Hematopoietic multipotent progenitor cell treated with erythropoietin and hydrocortisone succinate and interleukin-3 and kit ligand, for 15 days (in vitro differentiated cells): ENCODE measurements around the gene ASB16.

Experiments
- DNase-seq: peaks from one replicate; pipeline ENCODE4 v3.0.0-alpha.2; 2015; ENCODE audit warnings: low spot score

Gene ASB16

GRCh38 chr17:44210342-44211192 lies 40.1 kb downstream of the ASB16 start:
- peak; percentile 90 for DNase-seq

GRCh38 chr17:44211281-44212265 lies 41.1 kb downstream of the ASB16 start:
- no peak for DNase-seq

GRCh38 chr17:44212507-44213402 lies 42.3 kb downstream of the ASB16 start:
- DNase-seq: no peak

- DNase-seq: no peak
Measured at GRCh38 chr17:44213403-44214229, 43.1 kb downstream of the ASB16 start.

GRCh38 chr17:44214230-44214494 lies 43.7 kb downstream of the ASB16 start:
- no peak for DNase-seq

- no peak for DNase-seq
Measured at GRCh38 chr17:44214896-44215295, 44.4 kb downstream of the ASB16 start.

GRCh38 chr17:44216173-44216572 lies 45.7 kb downstream of the ASB16 start:
- DNase-seq: no peak

- DNase-seq: no peak
Measured at GRCh38 chr17:44216694-44217093, 46.2 kb downstream of the ASB16 start.

- DNase-seq: no peak
Measured at GRCh38 chr17:44217738-44218343, 47.3 kb downstream of the ASB16 start.

GRCh38 chr17:44218344-44219107 lies 48.0 kb downstream of the ASB16 start:
- peak; percentile 93 for DNase-seq

GRCh38 chr17:44219108-44219615 lies 48.7 kb downstream of the ASB16 start:
- peak; percentile 77 for DNase-seq

GRCh38 chr17:44219616-44220212 lies 49.2 kb downstream of the ASB16 start, which contains the start of gene UBTF:
Gene UBTF, minus strand, starts transcription at chr17:44219675. Its CDS starts 1,446 bp downstream, at chr17:44218229.
- peak; percentile 49 for DNase-seq

- DNase-seq: peak; percentile 70
Measured at GRCh38 chr17:44220213-44221083, 49.9 kb downstream of the ASB16 start.

- DNase-seq: peak; percentile 86
Measured at GRCh38 chr17:44221084-44221861, 50.8 kb downstream of the ASB16 start.

- DNase-seq: no peak
Measured at GRCh38 chr17:44221862-44222111, 51.3 kb downstream of the ASB16 start.

- peak; percentile 87 for DNase-seq
Measured at GRCh38 chr17:44222112-44222869, 51.8 kb downstream of the ASB16 start.

GRCh38 chr17:44223541-44224071 lies 53.1 kb downstream of the ASB16 start:
- no peak for DNase-seq
